Measurements from ENCODE around the gene VASH1. TPM values are rescaled to one million over a fixed set of nuclear protein-coding genes. Genes with fewer than 3 reads are reported as not detected.

VASH1 gene
- total and polyA plus RNA-seq, 10 donors = 6.4 to 39.1 (median 19.5) TPM

- intact Hi-C loops (cut with DNase I; ENCODE audit: low total_unique reads) = no loop called here
- DNase-seq = peak; percentile 55
- Histone ChIP-seq H3K4me1 (peaks cover 0 to 78% (median 33%) of the 10 kb centered on the region in 6 donors), H3K27me3 (replicated peaks in 1 of 7) (no peaks in the 10 kb centered on the region), H3K9me3 (no peaks in the 10 kb centered on the region), H3K36me3 (peaks cover 0 to 98% (median 57%) of the 10 kb centered on the region in 6 donors), H3K27ac (peak overlapping the region in 4 of 8 donors; percentile 8 to 82 (median 62)), H3K4me3 (no peak overlapping the region)
- 70 to 91% (median 80%) methylated on average over 5 to 6 of the region's 6 CpGs for WGBS, 5 donors
- TF ChIP-seq CTCF (IDR thresholded peaks at IDR 0.05 in 8 of 11, conservative IDR thresholded peaks at IDR 0.05 in 3 of 11) (no peak), POLR2A (IDR thresholded peaks at IDR 0.05) (no peak), POLR2AphosphoS5 (IDR thresholded peaks at IDR 0.05) (no peak)
Measured at GRCh38 chr14:76784266-76784874, 23.1 kb downstream of the VASH1 start.

- peak in 2 of 3 donors; percentile 39 to 60 for TF ChIP-seq POLR2AphosphoS5 (IDR thresholded peaks at IDR 0.05)
- no peak for TF ChIP-seq POLR2A (IDR thresholded peaks at IDR 0.05)
- peak; percentile 72 to 92 (median 84) for TF ChIP-seq CTCF (IDR thresholded peaks at IDR 0.05 in 8 of 11, conservative IDR thresholded peaks at IDR 0.05 in 3 of 11)
- no peaks in the 10 kb centered on the region for H3K27me3 ChIP-seq (replicated peaks in 1 of 7)
- H3K9me3 ChIP-seq = no peaks in the 10 kb centered on the region
- intact Hi-C loops (cut with DNase I; ENCODE audit: low total_unique reads) = no loop called here
- no peak overlapping the region for H3K4me3 ChIP-seq
- H3K36me3 ChIP-seq = peaks cover 0 to 98% (median 62%) of the 10 kb centered on the region in 6 donors
- peak overlapping the region in 2 of 8 donors; percentile 8 to 62 for H3K27ac ChIP-seq
- WGBS, 5 donors = 21 to 42% (median 26%) methylated on average over 2 of the region's 2 CpGs
- peak; percentile 82 for DNase-seq
- H3K4me1 ChIP-seq = peaks cover 0 to 75% (median 31%) of the 10 kb centered on the region in 6 donors
Measured at GRCh38 chr14:76784881-76785280, 23.6 kb downstream of the VASH1 start.

GRCh38 chr14:76786601-76787000 lies 25.3 kb downstream of the VASH1 start:
- 97 to 100% (median 100%) methylated on average over 2 of the region's 2 CpGs for WGBS, 5 donors
- peaks cover 0 to 98% (median 72%) of the 10 kb centered on the region in 6 donors for H3K36me3 ChIP-seq
- DNase-seq = no peak
- peaks cover 0 to 58% (median 25%) of the 10 kb centered on the region in 6 donors for H3K4me1 ChIP-seq
- no peaks in the 10 kb centered on the region for H3K27me3 ChIP-seq (replicated peaks in 1 of 7)
- H3K9me3 ChIP-seq = no peaks in the 10 kb centered on the region
- TF ChIP-seq CTCF (IDR thresholded peaks at IDR 0.05 in 8 of 11, conservative IDR thresholded peaks at IDR 0.05 in 3 of 11) = no peak
- TF ChIP-seq POLR2A (IDR thresholded peaks at IDR 0.05) = no peak
- no peak for TF ChIP-seq POLR2AphosphoS5 (IDR thresholded peaks at IDR 0.05)
- no peak overlapping the region for H3K4me3 ChIP-seq
- intact Hi-C loops (cut with DNase I; ENCODE audit: low total_unique reads) = no loop called here
- no peak overlapping the region for H3K27ac ChIP-seq

- peaks cover 0 to 19% (median 6%) of the 10 kb centered on the region in 6 donors for H3K4me1 ChIP-seq
- no peak overlapping the region for H3K27ac ChIP-seq
- TF ChIP-seq POLR2A (IDR thresholded peaks at IDR 0.05) = no peak
- no peak for TF ChIP-seq POLR2AphosphoS5 (IDR thresholded peaks at IDR 0.05)
- no peak for TF ChIP-seq CTCF (IDR thresholded peaks at IDR 0.05 in 8 of 11, conservative IDR thresholded peaks at IDR 0.05 in 3 of 11)
- H3K36me3 ChIP-seq = peaks cover 0 to 92% (median 61%) of the 10 kb centered on the region in 6 donors
- intact Hi-C loops (cut with DNase I; ENCODE audit: low total_unique reads) = no loop called here
- H3K9me3 ChIP-seq = no peaks in the 10 kb centered on the region
- no peak for DNase-seq
- WGBS, 5 donors = 96 to 99% (median 98%) methylated on average over 2 of the region's 2 CpGs
- no peaks in the 10 kb centered on the region for H3K27me3 ChIP-seq (replicated peaks in 1 of 7)
- no peak overlapping the region for H3K4me3 ChIP-seq
Measured at GRCh38 chr14:76792422-76792821, 31.2 kb downstream of the VASH1 start.
